ENCODE measurements around the gene ANO1. TPM values are rescaled to one million over a fixed set of nuclear protein-coding genes. Genes with fewer than 3 reads are reported as not detected.

ANO1 gene
- total RNA-seq, 1 experiment from 2014 or later = not detected

DNA sequence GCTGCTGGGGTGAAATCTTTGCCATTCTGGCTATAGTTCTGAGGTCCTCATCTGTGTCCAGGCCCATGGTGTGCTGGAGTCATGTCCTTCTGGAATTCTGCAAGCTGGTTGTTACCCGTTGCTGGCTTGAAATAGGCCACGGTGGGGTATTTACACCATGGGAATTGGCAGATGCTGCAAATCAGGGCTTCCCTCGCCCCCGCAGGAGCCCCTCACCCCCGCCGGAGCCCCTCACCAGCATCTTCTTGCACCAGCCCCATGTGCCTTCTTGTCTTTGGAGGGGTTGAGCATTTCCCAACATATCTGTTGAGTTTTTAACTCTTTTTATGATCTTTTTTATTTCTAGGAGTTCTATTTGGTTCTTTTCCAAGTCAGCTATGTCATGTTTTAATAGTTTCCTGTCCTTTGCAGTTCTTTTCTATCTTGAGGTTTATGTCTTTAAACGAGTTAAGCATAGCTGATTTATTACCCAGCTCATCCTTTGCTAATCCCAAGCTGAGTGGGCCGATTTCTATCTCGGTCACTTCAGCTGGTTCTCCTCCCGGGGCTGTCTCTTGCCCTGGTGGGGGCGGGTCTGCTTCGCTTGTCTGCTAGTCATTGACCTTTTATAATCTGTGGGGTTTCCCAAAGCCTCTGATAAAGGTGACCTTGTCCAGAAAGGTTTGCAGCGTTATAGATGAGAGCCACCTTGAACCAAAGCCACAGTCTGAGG, 17.6 kb downstream of the ANO1 start:
- no peak for DNase-seq (ENCODE audit: low read depth)

DNA sequence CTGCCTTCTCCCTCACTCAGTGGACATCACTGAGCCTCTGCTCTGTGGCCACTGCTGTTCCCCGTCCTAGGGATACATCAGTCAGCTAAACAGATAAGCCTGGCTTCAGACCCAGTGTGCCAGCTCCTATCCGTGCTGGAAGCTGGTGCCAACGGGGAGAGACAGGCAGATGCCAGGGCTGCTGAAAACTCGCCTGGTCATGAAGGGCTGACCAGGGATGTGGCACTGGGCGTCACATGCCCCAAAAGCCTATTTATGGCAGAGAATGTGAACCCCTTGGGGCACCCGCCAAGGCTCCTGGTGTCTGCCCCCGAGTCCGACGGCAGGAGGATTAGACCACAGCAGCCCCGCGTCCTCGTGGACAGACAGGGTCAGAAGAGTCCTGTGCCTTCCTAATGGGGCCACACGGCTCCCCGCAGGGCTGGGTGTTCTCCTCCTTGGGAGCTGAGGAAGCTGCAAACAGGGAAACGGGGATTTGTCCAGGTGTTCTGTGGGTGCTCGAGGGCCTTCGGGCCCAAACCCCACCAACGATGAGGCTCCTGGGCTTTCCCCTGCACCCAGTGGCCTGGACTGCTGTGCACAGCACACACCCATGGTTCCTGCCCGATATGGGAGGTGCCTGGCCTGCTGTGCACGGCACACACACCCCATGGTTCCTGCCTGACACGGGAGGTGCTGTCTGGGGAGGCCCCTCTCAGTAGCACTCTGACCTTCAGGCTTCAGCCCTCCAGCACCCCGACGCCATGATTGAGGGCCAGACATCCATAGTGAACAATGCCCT, 19.9 kb downstream of the ANO1 start:
- DNase-seq (ENCODE audit: low read depth) = no peak

DNA sequence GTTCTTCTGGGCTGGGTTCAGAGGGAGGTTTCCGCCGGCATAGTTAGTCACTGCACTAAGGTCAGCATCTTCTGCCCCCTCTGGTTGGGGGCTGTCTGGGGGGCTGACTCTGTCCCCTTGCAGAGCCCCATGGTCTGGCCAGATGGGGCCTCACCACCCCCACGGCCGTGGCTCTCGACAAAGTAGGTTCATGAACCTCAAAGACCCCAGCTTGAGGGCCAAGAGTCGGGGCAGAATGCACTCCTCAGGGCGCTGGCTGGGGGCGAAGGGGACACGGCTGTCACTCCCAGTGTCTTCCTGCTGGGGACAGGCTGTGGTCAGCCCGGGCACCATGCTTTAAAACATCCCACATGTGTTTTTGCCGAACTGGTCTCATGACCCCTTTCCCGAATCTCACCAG, 20.8 kb downstream of the ANO1 start:
- no peak for DNase-seq (ENCODE audit: low read depth)

- DNase-seq (ENCODE audit: low read depth) = no peak
Observed at GRCh38 chr11:70099578-70100279, 21.6 kb downstream of the ANO1 start.

- DNase-seq (ENCODE audit: low read depth) = no peak
Observed at GRCh38 chr11:70100280-70100603, 22.1 kb downstream of the ANO1 start.

DNA sequence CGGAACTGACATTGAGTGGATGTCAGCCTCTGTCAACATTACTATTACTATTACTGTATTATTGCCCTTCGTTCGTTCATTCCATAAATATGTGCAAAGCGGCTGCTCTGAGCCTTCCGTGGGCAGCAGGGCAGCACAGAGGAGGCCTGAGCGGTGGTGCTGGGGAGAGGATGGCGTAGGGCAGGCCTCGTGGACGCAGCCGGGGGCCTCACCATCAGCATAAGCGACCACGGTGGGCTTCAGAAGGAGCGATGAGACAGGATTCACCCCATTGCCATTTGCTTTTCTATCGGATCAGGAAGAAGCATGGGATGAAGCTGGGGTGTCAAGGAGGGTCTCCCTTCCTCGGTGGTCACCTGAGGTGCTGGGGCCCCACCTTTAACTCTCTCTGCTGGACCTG, 22.7 kb downstream of the ANO1 start:
- DNase-seq (ENCODE audit: low read depth) = no peak

GRCh38 chr11:70103256-70103975, 25.3 kb downstream of the ANO1 start:
- DNase-seq (ENCODE audit: low read depth) = no peak

DNA sequence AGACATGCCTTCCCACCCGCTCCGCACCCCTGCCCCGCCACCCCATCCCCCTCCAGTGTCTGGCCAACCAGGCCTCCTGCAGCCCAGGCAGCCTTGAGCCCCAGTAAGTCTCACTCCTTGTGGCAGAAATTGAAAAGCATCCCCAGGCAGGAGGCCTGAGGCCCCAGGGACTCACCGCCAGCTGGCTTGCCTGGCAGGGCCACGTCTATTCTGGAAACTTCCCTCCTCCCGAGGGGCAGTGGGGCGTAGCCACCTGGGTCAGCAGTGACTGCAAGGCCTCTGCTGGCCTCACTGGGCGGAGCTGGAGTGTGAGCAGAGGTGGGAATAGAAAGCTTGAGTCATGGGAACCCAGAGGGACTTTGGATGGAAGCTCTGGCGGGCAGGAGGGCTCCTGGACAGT, 26.3 kb downstream of the ANO1 start:
- DNase-seq (ENCODE audit: low read depth) = no peak

- DNase-seq (ENCODE audit: low read depth) = no peak
Observed at GRCh38 chr11:70104961-70105360, 26.8 kb downstream of the ANO1 start.

DNA sequence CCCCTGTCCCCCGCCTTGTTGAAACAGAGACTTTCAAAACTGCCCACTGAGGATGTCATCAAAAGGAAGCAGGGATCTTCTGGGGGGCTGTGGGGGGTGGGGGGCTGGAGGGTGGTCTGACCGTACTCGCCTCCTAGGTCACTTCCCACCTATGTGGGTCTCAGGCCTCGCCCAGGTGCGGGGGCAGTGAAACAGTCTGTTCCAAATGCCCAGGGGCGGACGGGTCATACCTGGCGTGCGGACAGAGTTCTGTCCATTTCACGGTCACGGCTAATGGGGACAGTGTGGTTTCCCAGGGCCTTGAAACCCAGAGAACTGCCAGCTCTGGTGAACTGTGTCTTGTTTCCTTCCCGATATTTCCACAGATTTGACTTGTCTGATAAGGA, 27.2 kb downstream of the ANO1 start:
- no peak for DNase-seq (ENCODE audit: low read depth)

DNA sequence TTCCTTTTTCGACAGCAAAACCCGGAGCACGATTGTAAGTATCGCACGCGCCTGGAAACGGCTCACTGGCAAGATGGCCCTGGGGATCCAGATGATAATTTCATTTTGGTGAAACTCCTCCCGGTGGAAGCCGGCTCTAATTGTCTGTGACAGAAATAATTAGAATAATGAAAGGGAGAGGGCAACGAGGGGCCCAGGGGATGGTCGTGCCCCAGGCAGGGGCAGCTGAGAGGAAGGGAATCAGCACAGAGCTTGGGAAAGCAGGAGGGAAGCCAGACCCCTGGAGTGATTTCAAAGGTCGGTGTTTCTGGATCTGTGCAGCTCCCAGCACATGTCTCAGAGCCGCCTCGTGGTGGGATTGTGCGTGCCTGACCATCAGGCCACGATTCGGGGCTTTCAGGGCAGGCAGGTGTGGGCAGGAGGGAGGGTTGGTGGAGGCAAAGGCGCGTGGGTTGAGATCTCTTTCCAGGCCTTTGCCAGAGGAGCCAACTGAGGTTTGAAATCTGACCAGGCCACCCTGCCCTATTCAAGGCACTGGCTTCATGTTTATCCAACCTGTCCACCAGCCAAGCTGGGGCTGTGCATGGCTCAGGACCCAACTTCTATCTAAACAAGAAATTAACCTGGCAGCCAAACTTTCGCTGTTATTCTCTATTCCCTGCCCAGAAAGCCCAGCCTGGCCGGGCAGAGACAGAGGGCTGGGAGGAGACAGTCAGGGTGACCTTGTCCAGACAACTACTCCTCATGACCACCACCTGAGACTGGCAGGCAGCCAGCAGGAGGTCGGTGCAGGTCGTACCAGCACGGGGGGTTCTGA, 27.8 kb downstream of the ANO1 start:
- no peak for DNase-seq (ENCODE audit: low read depth)

- no peak for DNase-seq (ENCODE audit: low read depth)
Observed at GRCh38 chr11:70106757-70107156, 28.6 kb downstream of the ANO1 start.

- no peak for DNase-seq (ENCODE audit: low read depth)
Observed at GRCh38 chr11:70107191-70107590, 29.1 kb downstream of the ANO1 start.

DNA sequence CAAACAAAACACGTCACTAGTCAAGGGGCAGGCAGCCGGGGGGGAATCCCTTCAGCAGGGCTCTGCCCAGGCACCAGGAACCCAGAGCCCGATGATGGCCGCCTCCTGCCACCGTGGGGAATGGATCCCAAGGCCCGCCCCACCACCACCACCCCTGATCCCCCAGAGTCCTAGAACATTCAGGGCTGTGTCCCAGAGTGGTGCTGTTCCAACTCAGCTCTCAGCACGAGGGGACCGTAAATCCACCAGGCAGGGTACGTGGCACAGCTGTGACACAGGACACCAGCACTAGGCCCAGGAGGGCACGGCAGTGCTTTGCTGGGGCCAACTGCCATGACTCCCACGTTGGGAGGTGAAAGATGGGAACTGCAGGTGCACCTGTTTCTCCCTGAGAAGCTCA, 29.6 kb downstream of the ANO1 start:
- no peak for DNase-seq (ENCODE audit: low read depth)

- DNase-seq (ENCODE audit: low read depth) = no peak
Observed at GRCh38 chr11:70108250-70108649, 30.1 kb downstream of the ANO1 start.

DNA sequence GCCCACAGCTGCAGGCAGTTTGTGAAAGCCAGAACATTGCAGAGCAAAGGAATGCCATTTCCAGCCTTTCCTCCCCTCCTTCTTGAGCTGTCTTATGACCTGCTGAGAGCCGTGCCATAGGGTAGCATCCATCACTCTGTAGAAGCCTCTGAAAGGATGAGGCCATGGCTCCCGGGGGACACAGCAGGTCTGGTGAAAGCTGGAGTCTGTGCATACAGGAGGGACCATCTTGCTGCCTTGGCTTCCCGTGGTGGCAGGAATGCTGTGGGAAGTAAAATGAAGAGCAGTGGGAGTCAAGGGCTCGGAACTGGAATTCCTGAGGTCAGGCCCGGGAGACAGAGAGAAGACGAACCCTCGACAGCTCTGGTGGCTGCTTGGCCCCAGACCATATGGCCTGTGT, 30.9 kb downstream of the ANO1 start:
- DNase-seq (ENCODE audit: low read depth) = no peak

GRCh38 chr11:70109903-70110302, 31.8 kb downstream of the ANO1 start:
- DNase-seq (ENCODE audit: low read depth) = no peak

GRCh38 chr11:70110538-70111055, 32.5 kb downstream of the ANO1 start:
- no peak for DNase-seq (ENCODE audit: low read depth)

- peak; percentile 42 for DNase-seq (ENCODE audit: low read depth)
Observed at GRCh38 chr11:70111269-70112016, 33.3 kb downstream of the ANO1 start.

DNA sequence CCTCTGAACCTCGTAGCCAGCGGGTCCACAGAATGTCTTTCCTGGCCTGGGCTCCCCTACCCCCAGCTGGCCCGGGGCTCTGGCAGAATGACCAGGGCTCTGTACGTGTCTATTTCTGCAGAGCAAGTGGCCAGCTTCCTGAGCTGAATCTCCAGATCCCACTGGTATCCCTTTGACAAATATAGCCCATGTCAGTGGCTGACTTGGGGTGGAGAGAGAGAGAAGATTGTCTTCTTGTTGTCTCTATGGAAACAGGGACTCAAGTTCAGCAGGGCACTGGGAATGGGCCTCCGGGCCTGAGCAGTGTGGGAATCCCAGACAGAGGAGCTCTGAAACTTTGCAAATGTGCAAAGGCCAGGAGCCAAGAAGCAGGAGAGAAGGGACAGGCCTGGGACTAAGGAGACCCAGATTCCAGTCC, 33.9 kb downstream of the ANO1 start:
- DNase-seq (ENCODE audit: low read depth) = peak; percentile 4
